ENCODE data around the gene GJB3.

GJB3 gene

DNA sequence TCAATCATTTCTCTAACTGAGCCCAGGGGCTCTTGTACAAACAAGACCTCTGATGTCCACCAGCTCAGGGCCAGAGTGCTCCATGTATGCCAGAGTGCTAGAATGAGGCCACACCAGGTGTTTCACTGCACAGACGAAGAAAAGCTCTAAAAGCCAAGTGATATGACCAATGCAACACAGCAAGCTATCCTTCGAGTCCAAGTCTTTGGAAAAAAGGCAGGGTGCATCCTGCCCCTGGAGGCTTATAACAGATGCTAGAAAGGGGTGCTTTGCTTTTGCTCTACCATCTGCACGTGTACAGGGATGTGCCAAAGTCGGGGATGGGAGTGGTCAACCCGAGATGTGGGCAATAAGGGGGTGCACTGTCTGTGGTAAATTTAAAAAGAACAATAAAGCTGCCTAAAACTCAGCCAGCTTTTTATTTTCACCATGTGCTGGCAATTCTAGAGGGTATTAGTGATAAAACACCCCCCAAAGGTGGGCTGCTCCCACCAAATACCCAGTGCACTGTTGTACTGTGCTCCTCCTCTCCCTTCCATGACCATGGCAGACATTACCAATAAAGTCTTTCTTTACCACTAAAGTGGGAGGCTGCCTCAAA lies 46.4 kb downstream of the GJB3 start:
- no peak for DNase-seq (ENCODE audit: low spot score)

DNA sequence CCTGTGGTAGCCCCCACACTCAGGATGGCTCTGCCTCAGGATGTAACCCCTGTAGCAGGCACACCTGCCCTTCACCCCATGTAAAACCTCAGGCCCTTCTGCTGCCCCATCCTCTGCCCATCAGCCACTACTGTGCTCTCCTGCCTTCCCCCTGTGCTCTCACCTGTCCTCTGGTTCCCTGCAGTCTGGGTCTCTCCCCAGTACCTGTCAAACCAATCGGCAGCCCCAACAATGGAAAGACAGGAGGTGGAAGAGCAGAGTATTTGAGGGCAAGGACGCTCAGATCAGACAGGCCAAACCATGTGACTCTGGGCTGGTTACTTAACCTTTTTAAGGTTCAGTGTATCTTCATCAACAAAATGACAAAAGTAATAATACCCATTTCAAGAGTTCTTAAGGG lies 47.6 kb downstream of the GJB3 start:
- DNase-seq (ENCODE audit: low spot score) = no peak

DNA sequence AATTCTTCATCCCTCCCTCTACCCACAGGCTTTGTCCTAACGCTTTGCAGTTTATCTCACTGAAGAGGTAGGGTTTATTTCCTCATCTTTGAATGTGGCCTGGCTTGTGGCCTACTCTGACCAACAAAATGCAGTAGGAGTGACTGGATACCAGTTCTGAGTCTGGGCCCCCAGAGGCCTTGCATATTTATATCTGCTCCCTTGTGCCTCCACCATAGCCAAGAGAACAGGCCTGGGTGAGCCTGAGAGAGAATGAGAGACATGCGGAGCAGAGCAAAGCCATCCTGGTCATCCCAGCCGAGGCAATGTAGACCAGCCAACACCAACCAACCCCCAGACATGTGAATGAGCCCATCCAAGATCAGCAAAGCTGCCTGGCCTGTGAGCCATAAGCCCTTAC lies 48.2 kb downstream of the GJB3 start:
- DNase-seq (ENCODE audit: low spot score) = no peak

DNA sequence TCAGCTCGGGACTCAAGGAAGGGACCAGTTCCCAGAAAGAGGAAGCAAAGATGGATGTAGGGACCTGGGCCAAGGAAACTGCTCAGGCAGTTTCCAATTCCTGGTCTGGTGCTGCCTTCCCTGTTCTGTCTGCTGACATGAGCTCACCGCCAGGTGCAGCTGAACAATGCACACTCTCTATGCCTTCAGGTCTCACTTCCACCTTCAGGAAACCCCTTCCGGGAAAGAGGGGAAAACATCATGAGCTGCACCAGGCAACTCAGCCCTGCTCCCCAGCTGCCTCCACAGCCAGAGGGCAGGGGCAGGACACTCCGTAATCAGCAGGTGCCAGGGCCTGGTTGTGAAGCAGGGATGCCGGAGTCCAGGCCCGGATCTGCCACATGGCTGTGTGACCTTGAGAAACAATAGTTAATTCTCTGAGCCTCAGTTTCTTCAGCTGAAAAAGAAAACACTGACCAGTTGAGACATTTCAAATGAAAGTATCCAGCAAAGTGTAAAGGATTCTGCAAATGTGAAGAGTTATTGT lies 50.8 kb downstream of the GJB3 start:
- no peak for DNase-seq (ENCODE audit: low spot score)

- no peak for DNase-seq (ENCODE audit: low spot score)
Observed at GRCh38 chr1:34833711-34834110, 52.7 kb downstream of the GJB3 start.

All from HuH-7 (cell line).